CD14-positive monocyte (primary cell): ENCODE results near the gene RREB1. TPM values are rescaled to one million over a fixed set of nuclear protein-coding genes. Genes with fewer than 3 reads are reported as not detected.

Experiments
- DNase-seq, 3 donors: peaks; one replicate each; pipeline ENCODE4 v3.0.0-alpha.2; 2011 to 2022
- H2AFZ ChIP-seq: 2 replicates; pipeline ENCODE4 v1.6.0; 2012; ENCODE audit warnings: mild to moderate bottlenecking, low read depth, low read length, inconsistent platforms; ENCODE audit not compliant: insufficient read depth, poor library complexity, severe bottlenecking
- H3K27ac ChIP-seq, 2 donors: 1 replicate in 1 of 2; 2 replicates in 1 of 2; pipeline ENCODE4 v1.5.1; 2012 to 2013; ENCODE audit warnings: low read length in 2 of 2, control low read depth in 1 of 2, inconsistent platforms in 1 of 2, low read depth in 1 of 2, mild to moderate bottlenecking in 1 of 2
- H3K27me3 ChIP-seq, 2 donors: one replicate each; pipeline versions ENCODE4 v1.6.0 to v1.6.1; 2011 to 2013; ENCODE audit warnings: low read length in 2 of 2; ENCODE audit not compliant: control insufficient read depth in 2 of 2, insufficient read depth in 2 of 2
- H3K36me3 ChIP-seq, 2 donors: replicated peaks in 1 of 2; 1 replicate in 1 of 2; 2 replicates in 1 of 2; pipeline versions ENCODE4 v1.5.1 to v1.6.1; 2012 to 2013; ENCODE audit warnings: low read length in 2 of 2, control low read depth in 1 of 2, inconsistent platforms in 1 of 2, mild to moderate bottlenecking in 1 of 2; ENCODE audit not compliant: insufficient read depth in 2 of 2, control insufficient read depth in 1 of 2
- H3K4me1 ChIP-seq, 2 donors: 1 replicate in 1 of 2; 2 replicates in 1 of 2; pipeline versions ENCODE4 v1.5.1 to v1.6.1; 2012 to 2013; ENCODE audit warnings: low read length in 2 of 2, control low read depth in 1 of 2, inconsistent platforms in 1 of 2, mild to moderate bottlenecking in 1 of 2, moderate library complexity in 1 of 2; ENCODE audit not compliant: insufficient read depth in 2 of 2, control insufficient read depth in 1 of 2
- H3K4me2 ChIP-seq: replicated peaks from 2 replicates; pipeline ENCODE3; 2012; ENCODE audit warnings: low read length, moderate library complexity, mild to moderate bottlenecking; ENCODE audit not compliant: poor library complexity, severe bottlenecking; ENCODE audit errors: extremely low read depth
- H3K4me3 ChIP-seq, 3 experiments: fragments of 200-600 bp in 1 of 3; sonication (generic) in 1 of 3; replicated peaks in 1 of 3; 1 replicate in 2 of 3; 2 replicates in 1 of 3; pipeline ENCODE4 v1.5.1; 2011 to 2013; ENCODE audit warnings: low read length in 3 of 3, mild to moderate bottlenecking in 3 of 3, control low read depth in 2 of 3, low read depth in 2 of 3, inconsistent platforms in 1 of 3, moderate library complexity in 1 of 3
- H3K79me2 ChIP-seq: 2 replicates; pipeline ENCODE4 v1.6.0; 2012; ENCODE audit warnings: mild to moderate bottlenecking, control low read depth, inconsistent platforms, low read length, moderate library complexity; ENCODE audit not compliant: insufficient read depth
- H3K9ac ChIP-seq: 2 replicates; pipeline ENCODE4 v1.6.0; 2017; ENCODE audit warnings: low read length, mild to moderate bottlenecking; ENCODE audit not compliant: insufficient read depth, poor library complexity, severe bottlenecking
- H3K9me3 ChIP-seq, 2 donors: replicated peaks in 1 of 2; 1 replicate in 1 of 2; 2 replicates in 1 of 2; pipeline versions ENCODE4 v1.5.1 to v1.6.1; 2012 to 2013; ENCODE audit warnings: low read length in 2 of 2, control low read depth in 1 of 2; ENCODE audit not compliant: control insufficient read depth in 1 of 2, insufficient read depth in 1 of 2
- H4K20me1 ChIP-seq: 2 replicates; pipeline ENCODE4 v1.6.0; 2012; ENCODE audit warnings: mild to moderate bottlenecking, low read length, control low read depth, moderate library complexity; ENCODE audit not compliant: insufficient read depth
- H3K27ac Mint-ChIP-seq, 7 donors: one replicate each; pipeline ENCODE4 v1.8.0; 2020; ENCODE audit warnings: mild to moderate bottlenecking in 7 of 7, mixed read lengths in 7 of 7, moderate library complexity in 6 of 7, inconsistent platforms in 2 of 7
- H3K27me3 Mint-ChIP-seq, 3 donors: one replicate each; pipeline ENCODE4 v1.8.0; 2021 to 2022; ENCODE audit warnings: low read depth in 3 of 3, mild to moderate bottlenecking in 3 of 3, mixed read lengths in 3 of 3, moderate library complexity in 3 of 3, inconsistent platforms in 1 of 3
- H3K36me3 Mint-ChIP-seq, 2 donors: one replicate each; pipeline ENCODE4 v1.8.0; 2020; ENCODE audit warnings: mixed read lengths in 2 of 2, inconsistent platforms in 1 of 2, mild to moderate bottlenecking in 1 of 2
- H3K4me1 Mint-ChIP-seq: one replicate; pipeline ENCODE4 v1.8.0; 2020; ENCODE audit warnings: mild to moderate bottlenecking, mixed read lengths
- H3K4me3 Mint-ChIP-seq, 2 donors: one replicate each; pipeline ENCODE4 v1.8.0; 2020; ENCODE audit warnings: mild to moderate bottlenecking in 2 of 2, mixed read lengths in 2 of 2, moderate library complexity in 1 of 2
- H3K9me3 Mint-ChIP-seq, 7 donors: one replicate each; pipeline ENCODE4 v1.8.0; 2020 to 2022; ENCODE audit warnings: mixed read lengths in 7 of 7, mild to moderate bottlenecking in 6 of 7, moderate library complexity in 6 of 7, inconsistent platforms in 2 of 7
- WGBS: methylation state at CpG from one replicate; pipeline ENCODE4 v1.1.5; 2013; ENCODE audit warnings: missing lambda C conversion rate; ENCODE audit not compliant: insufficient coverage; 5-methylcytosine and 5-hydroxymethylcytosine counted together
- intact Hi-C, 2 donors: fragments of 100-400 bp; cut with micrococcal nuclease; formaldehyde crosslinking; loops; one replicate each; pipeline versions ENCODE4 v1.15.0 to v1.15.1; 2023
- polyA plus RNA-seq, 3 donors: library from polyadenylated mRNA; depleted of rRNA in 1 of 3; unstranded in 2 of 3; stranded (reverse) in 1 of 3; fragments of 300-500 nt in 2 of 3; fragments of >200 nt in 1 of 3; fragmentation: Illumina TruSeq in 2 of 3; gene quantifications; 1 replicate in 2 of 3; 2 replicates in 1 of 3; pipeline ENCODE4 v1.2.3, GENCODE V29; 2012 to 2021
- TF ChIP-seq, protein P1 (sequence below): fragments of 200-600 bp; IDR thresholded peaks from one replicate; pipeline ENCODE4 v1.8.0; 2022; ENCODE audit warnings: antibody characterized with exemption, mild to moderate bottlenecking

RREB1 gene
- polyA plus RNA-seq, 3 donors: 2.1 to 15.3 (median 5.6) TPM

GRCh38 chr6:7124636-7125035, 16.9 kb downstream of the RREB1 start:
- peaks cover 29 to 36% of the 10 kb centered on the region in 2 donors for H3K4me1 ChIP-seq
- peaks cover 99% of the 10 kb centered on the region for H4K20me1 ChIP-seq
- H3K4me3 Mint-ChIP-seq: no peak overlapping the region
- no peaks in the 10 kb centered on the region for H3K9me3 ChIP-seq
- no peak overlapping the region for H3K9ac ChIP-seq
- H3K79me2 ChIP-seq: peaks cover 100% of the 10 kb centered on the region
- H2AFZ ChIP-seq: no peak overlapping the region
- peak in 1 of 3 donors; percentile 27 for DNase-seq
- no peaks in the 10 kb centered on the region for H3K27me3 ChIP-seq
- H3K27ac Mint-ChIP-seq: peak overlapping the region in 5 of 7 donors; percentile 11 to 90 (median 72)
- H3K36me3 ChIP-seq: peaks cover 8 to 26% of the 10 kb centered on the region in 2 donors
- peaks cover 48 to 49% of the 10 kb centered on the region in 2 donors for H3K36me3 Mint-ChIP-seq
- TF ChIP-seq, protein P1, sequence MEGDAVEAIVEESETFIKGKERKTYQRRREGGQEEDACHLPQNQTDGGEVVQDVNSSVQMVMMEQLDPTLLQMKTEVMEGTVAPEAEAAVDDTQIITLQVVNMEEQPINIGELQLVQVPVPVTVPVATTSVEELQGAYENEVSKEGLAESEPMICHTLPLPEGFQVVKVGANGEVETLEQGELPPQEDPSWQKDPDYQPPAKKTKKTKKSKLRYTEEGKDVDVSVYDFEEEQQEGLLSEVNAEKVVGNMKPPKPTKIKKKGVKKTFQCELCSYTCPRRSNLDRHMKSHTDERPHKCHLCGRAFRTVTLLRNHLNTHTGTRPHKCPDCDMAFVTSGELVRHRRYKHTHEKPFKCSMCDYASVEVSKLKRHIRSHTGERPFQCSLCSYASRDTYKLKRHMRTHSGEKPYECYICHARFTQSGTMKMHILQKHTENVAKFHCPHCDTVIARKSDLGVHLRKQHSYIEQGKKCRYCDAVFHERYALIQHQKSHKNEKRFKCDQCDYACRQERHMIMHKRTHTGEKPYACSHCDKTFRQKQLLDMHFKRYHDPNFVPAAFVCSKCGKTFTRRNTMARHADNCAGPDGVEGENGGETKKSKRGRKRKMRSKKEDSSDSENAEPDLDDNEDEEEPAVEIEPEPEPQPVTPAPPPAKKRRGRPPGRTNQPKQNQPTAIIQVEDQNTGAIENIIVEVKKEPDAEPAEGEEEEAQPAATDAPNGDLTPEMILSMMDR: no peak
- H3K9me3 Mint-ChIP-seq: no peaks in the 10 kb centered on the region
- H3K4me3 ChIP-seq: no peak overlapping the region
- H3K27ac ChIP-seq: peak overlapping the region in 1 of 2 donors; percentile 65
- H3K27me3 Mint-ChIP-seq: peaks cover 0 to 3% (median 0%) of the 10 kb centered on the region in 3 donors
- intact Hi-C loops: loop anchor here in 1 of 2 donors (5.0 kb wide), 1 partner anchor 43 kb away; no protein-coding TSS in a partner anchor
- peaks cover 51% of the 10 kb centered on the region for H3K4me1 Mint-ChIP-seq
- no peak overlapping the region for H3K4me2 ChIP-seq
- no CpG with 5 or more reads among the region's 2 CpGs for WGBS

DNA sequence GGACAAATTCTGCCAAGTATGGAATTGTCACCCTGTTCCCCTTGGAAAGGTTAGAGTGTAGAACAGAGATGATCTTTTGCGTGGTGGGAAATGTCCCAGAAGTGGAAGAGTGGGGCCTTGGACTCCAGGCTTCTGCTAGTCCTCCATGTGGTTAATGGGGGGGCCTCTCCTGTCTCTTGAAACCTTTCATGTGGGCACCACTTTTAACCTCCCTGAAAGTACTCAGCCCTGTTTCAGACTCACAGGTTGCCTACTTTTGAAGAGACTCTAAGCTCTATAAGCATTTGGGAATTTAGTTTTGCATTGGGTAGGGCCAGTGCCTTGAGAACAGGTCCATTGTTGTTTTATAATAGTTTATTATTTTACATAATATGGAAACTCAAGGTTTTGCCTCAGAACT, 17.5 kb downstream of the RREB1 start:
- H3K36me3 Mint-ChIP-seq: peaks cover 50 to 52% of the 10 kb centered on the region in 2 donors
- Histone ChIP-seq H3K27me3 (no peaks in the 10 kb centered on the region), H3K4me1 (peaks cover 35 to 43% of the 10 kb centered on the region in 2 donors), H2AFZ (no peak overlapping the region), H3K79me2 (peaks cover 100% of the 10 kb centered on the region), H3K9me3 (no peaks in the 10 kb centered on the region), H4K20me1 (peaks cover 96% of the 10 kb centered on the region), H3K4me2 (no peak overlapping the region), H3K27ac (peak overlapping the region in 1 of 2 donors; percentile 65), H3K36me3 (peaks cover 8 to 26% of the 10 kb centered on the region in 2 donors), H3K9ac (no peak overlapping the region), H3K4me3 (no peak overlapping the region)
- H3K27ac Mint-ChIP-seq: peak overlapping the region in 6 of 7 donors; percentile 66 to 90 (median 79)
- DNase-seq: no peak
- intact Hi-C loops: loop anchor here in 1 of 2 donors (5.0 kb wide), 1 partner anchor 42 kb away; no protein-coding TSS in a partner anchor
- no peak overlapping the region for H3K4me3 Mint-ChIP-seq
- no peaks in the 10 kb centered on the region for H3K9me3 Mint-ChIP-seq
- H3K4me1 Mint-ChIP-seq: peaks cover 56% of the 10 kb centered on the region
- TF ChIP-seq, protein P1: no peak
- WGBS: no CpG with 5 or more reads among the region's 1 CpG
- H3K27me3 Mint-ChIP-seq: peaks cover 0 to 3% (median 0%) of the 10 kb centered on the region in 3 donors
